Breast epithelium (tissue), 4 donors: ENCODE data around the gene CCL27. TPM values are rescaled to one million over a fixed set of nuclear protein-coding genes. Genes with fewer than 3 reads are reported as not detected.

Source experiments
- DNase-seq, 2 donors: peaks; one replicate each; pipeline ENCODE4 v3.0.0-alpha.2; 2019; ENCODE audit warnings: low spot score in 2 of 2
- H3K27ac ChIP-seq, 2 donors: fragments of 200-600 bp; sonication (generic) in 1 of 2; one replicate each; pipeline ENCODE4 v1.5.1; 2016 to 2019; ENCODE audit warnings: mild to moderate bottlenecking in 1 of 2
- H3K27me3 ChIP-seq, 2 donors: fragments of 200-600 bp; sonication (generic) in 1 of 2; one replicate each; pipeline versions ENCODE4 v1.5.1 to v1.6.0; 2017 to 2019; ENCODE audit warnings: control low read depth in 1 of 2, mild to moderate bottlenecking in 1 of 2
- H3K36me3 ChIP-seq: fragments of 200-600 bp; one replicate; pipeline ENCODE4 v1.5.1; 2019
- H3K4me1 ChIP-seq, 2 donors: fragments of 200-600 bp; sonication (generic); one replicate each; pipeline ENCODE4 v1.5.1; 2016 to 2019; ENCODE audit warnings: control low read depth in 1 of 2
- H3K4me3 ChIP-seq, 3 donors: fragments of 200-600 bp; sonication (generic); 1 replicate in 2 of 3; 2 replicates in 1 of 3; pipeline ENCODE4 v1.5.1; 2016 to 2019; ENCODE audit warnings: mild to moderate bottlenecking in 3 of 3, moderate library complexity in 2 of 3
- H3K9me3 ChIP-seq, 2 donors: fragments of 200-600 bp; sonication (generic) in 1 of 2; one replicate each; pipeline ENCODE4 v1.5.1; 2016 to 2019; ENCODE audit warnings: control low read depth in 1 of 2
- POLR2A ChIP-seq: fragments of 450-650 bp; IDR thresholded peaks from one replicate; pipeline ENCODE4 v1.6.1; 2016; ENCODE audit warnings: antibody characterized with exemption, mild to moderate bottlenecking, moderate library complexity
- POLR2AphosphoS5 ChIP-seq, 3 donors: sonication (generic); formaldehyde crosslinking; IDR thresholded peaks; one replicate each; pipeline ENCODE4 v1.6.1; 2017; ENCODE audit warnings: antibody characterized with exemption in 3 of 3
- intact Hi-C: fragments of 100-400 bp; cut with DNase I; formaldehyde crosslinking; loops from one replicate; pipeline ENCODE4 v1.15.1; 2023; ENCODE audit warnings: low total_unique reads
- total RNA-seq, 3 donors: library from RNA; depleted of rRNA; stranded (reverse); fragments of >200 nt; gene quantifications; one replicate each; pipeline ENCODE4 v1.1.0, GENCODE V29; 2016
- TF ChIP-seq, protein P1 (sequence below), 3 donors: fragments of 450-650 bp; IDR thresholded peaks; one replicate each; pipeline ENCODE4 v1.5.1; 2016 to 2017; ENCODE audit warnings: antibody characterized with exemption in 3 of 3, mild to moderate bottlenecking in 3 of 3, moderate library complexity in 3 of 3

Gene CCL27
- total RNA-seq, 3 donors from 2014 or later, result not detected

DNA sequence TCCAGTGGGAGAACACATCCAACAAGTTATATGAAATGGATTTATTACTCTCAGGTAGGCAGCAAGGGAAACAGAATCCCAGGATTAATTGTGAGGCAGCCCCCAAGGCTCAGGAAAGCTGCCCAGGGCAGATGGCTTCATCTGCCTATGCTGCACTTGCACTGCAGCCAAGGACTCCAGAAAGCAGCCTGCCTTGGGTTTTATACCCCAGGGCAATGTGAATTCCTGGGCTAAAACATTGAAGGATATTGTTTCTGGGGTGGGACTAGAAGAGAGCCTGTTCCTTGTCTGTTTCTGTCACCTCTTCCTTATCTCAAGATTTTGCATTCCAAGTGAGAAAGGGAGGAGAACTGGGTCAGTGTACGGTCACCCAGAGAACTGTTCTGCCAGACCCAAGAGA lies 8.8 kb upstream of the CCL27 start:
- H3K4me3 ChIP-seq, result no peak overlapping the region
- intact Hi-C loops, result no loop called here
- H3K27me3 ChIP-seq, result no peaks in the 10 kb centered on the region
- H3K4me1 ChIP-seq, result no peaks in the 10 kb centered on the region
- no peak for DNase-seq
- no peak overlapping the region for H3K27ac ChIP-seq
- TF ChIP-seq POLR2A (no peak), POLR2AphosphoS5 (IDR thresholded peaks at IDR 0.05) (no peak)
- TF ChIP-seq, protein P1, sequence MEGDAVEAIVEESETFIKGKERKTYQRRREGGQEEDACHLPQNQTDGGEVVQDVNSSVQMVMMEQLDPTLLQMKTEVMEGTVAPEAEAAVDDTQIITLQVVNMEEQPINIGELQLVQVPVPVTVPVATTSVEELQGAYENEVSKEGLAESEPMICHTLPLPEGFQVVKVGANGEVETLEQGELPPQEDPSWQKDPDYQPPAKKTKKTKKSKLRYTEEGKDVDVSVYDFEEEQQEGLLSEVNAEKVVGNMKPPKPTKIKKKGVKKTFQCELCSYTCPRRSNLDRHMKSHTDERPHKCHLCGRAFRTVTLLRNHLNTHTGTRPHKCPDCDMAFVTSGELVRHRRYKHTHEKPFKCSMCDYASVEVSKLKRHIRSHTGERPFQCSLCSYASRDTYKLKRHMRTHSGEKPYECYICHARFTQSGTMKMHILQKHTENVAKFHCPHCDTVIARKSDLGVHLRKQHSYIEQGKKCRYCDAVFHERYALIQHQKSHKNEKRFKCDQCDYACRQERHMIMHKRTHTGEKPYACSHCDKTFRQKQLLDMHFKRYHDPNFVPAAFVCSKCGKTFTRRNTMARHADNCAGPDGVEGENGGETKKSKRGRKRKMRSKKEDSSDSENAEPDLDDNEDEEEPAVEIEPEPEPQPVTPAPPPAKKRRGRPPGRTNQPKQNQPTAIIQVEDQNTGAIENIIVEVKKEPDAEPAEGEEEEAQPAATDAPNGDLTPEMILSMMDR (IDR thresholded peaks at IDR 0.05), result no peak
- H3K36me3 ChIP-seq, result no peaks in the 10 kb centered on the region
- peaks cover 0 to 2% of the 10 kb centered on the region in 2 donors for H3K9me3 ChIP-seq

- Histone ChIP-seq H3K27ac (no peak overlapping the region), H3K36me3 (no peaks in the 10 kb centered on the region), H3K4me3 (no peak overlapping the region), H3K4me1 (no peaks in the 10 kb centered on the region), H3K9me3 (peaks cover 0 to 2% of the 10 kb centered on the region in 2 donors), H3K27me3 (no peaks in the 10 kb centered on the region)
- intact Hi-C loops, result no loop called here
- TF ChIP-seq, protein P1 (IDR thresholded peaks at IDR 0.05), result no peak
- TF ChIP-seq POLR2AphosphoS5 (IDR thresholded peaks at IDR 0.05), result no peak
- no peak for DNase-seq
Observed at GRCh38 chr9:34669809-34670562, 7.5 kb upstream of the CCL27 start.

GRCh38 chr9:34665381-34666250 lies 3.2 kb upstream of the CCL27 start:
- no peaks in the 10 kb centered on the region for H3K27me3 ChIP-seq
- H3K9me3 ChIP-seq, result peaks cover 0 to 2% of the 10 kb centered on the region in 2 donors
- peak; percentile 74 for TF ChIP-seq POLR2A
- TF ChIP-seq POLR2AphosphoS5 (IDR thresholded peaks at IDR 0.05), result peak; percentile 83 to 94 (median 88)
- TF ChIP-seq, protein P1 (IDR thresholded peaks at IDR 0.05), result peak in 1 of 3 donors; percentile 8
- intact Hi-C loops, result no loop called here
- H3K4me3 ChIP-seq, result peak overlapping the region; percentile 67 to 84 (median 74)
- H3K36me3 ChIP-seq, result no peaks in the 10 kb centered on the region
- no peaks in the 10 kb centered on the region for H3K4me1 ChIP-seq
- peak overlapping the region; percentile 97 to 98 for H3K27ac ChIP-seq
- DNase-seq, result peak; percentile 93 to 96

DNA sequence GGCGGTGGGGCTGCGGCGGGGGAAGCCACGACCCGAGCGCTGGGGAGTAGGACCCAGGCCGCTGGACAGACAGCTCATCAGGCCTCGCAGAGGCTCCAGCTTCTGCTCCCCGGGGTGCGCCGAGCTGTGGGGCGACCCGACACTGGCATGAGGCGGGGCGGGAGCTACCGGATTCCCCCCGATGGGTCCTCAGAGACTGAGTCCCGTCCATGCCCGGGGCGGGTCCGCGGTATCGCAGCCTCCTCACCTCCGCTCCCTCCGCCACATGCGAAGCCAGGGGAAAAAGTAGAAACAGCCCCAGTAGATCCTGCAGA lies 2.6 kb upstream of the CCL27 start:
- DNase-seq, result peak in 1 of 2 donors; percentile 58
- Histone ChIP-seq H3K9me3 (peaks cover 0 to 2% of the 10 kb centered on the region in 2 donors), H3K36me3 (no peaks in the 10 kb centered on the region), H3K4me3 (peak overlapping the region; percentile 67 to 84 (median 74)), H3K27me3 (no peaks in the 10 kb centered on the region), H3K4me1 (no peaks in the 10 kb centered on the region), H3K27ac (peak overlapping the region; percentile 97 to 98)
- intact Hi-C loops, result no loop called here
- TF ChIP-seq POLR2A (no peak), POLR2AphosphoS5 (IDR thresholded peaks at IDR 0.05) (no peak)
- TF ChIP-seq, protein P1 (IDR thresholded peaks at IDR 0.05), result no peak
